ENCODE measurements around the gene PACRG.

The PACRG gene

DNA sequence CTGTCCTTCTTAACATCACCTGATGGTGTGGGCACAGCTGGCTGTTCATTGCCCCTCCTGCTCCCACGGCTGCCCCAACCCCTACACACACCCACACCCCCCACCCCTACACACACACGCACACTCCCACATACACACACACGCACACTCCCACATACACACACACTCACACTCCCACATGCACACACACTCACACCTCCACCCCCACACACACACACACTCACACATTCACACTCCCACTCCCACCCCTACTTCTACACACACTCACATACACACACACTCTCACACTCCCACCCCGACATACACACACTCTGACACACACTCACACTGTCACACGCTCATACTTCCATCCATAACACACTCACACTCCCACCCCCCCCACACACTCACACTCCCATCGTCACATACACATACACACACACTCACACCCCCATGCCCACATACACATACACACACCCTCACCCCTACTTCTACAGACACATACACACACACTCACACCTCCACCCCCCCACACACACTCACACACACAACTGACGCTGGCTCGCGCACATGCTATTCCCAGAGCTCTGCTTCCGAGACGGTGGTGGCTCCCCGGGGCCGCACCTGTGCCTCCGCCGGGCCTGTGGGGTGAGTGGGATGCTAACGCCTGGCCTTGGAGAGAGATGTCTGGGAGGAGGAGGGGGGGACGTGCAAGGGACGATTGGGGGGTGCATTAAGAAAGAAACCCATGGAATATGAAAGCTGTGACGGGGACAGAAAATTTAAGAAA lies 512.0 kb downstream of the PACRG start:
- DNase-seq (ENCODE audit: low read depth): no peak
- TF ChIP-seq CTCF (IDR thresholded peaks at IDR 0.05; ENCODE audit: control insufficient read depth, insufficient read depth, low read depth, low read length, missing control alignments): no peak
- H3K4me3 ChIP-seq (ENCODE audit: control insufficient read depth, low read depth, low read length): no peak overlapping the region

DNA sequence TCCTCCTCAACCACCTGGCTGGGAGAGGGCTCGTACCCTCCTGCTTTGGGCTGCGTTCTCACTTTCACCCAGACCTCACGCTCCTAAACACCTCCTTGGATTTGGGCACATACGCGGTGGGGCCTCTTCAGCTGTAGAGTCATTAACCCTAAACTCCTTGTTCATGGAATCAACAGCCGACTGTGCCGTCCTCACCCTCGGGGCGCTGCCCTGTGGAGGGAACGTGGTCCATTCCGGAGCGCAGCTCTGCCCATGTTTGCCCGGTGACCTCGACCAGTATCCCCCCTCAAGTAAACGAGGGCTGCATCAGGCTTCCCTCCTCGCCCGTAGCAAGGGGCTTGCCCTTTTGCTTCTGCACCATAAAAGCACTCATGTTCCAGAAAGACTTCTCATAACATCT lies 512.8 kb downstream of the PACRG start:
- no peak overlapping the region for H3K4me3 ChIP-seq (ENCODE audit: control insufficient read depth, low read depth, low read length)
- no peak for DNase-seq (ENCODE audit: low read depth)
- TF ChIP-seq CTCF (IDR thresholded peaks at IDR 0.05; ENCODE audit: control insufficient read depth, insufficient read depth, low read depth, low read length, missing control alignments): no peak

DNA sequence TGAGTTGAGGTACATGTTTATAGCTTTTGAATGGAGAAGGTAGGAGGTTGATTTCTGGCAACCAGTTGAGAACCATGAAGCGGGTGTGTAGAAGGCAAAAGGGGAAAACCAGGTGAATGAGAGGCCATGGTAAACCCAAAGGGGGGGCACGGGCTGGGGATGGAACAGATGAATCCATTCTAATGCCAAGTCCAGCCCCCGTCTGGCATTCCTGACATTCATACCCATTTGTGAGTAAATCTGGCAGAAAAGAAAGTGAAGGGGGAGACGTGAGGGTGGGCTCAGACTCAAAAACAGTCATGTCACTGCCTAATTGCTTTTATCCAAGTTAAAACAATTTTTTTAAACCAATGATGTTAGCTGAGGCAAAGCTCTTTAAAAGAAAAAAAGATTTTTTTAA lies 513.9 kb downstream of the PACRG start:
- TF ChIP-seq CTCF (IDR thresholded peaks at IDR 0.05; ENCODE audit: control insufficient read depth, insufficient read depth, low read depth, low read length, missing control alignments): no peak
- DNase-seq (ENCODE audit: low read depth): no peak
- no peak overlapping the region for H3K4me3 ChIP-seq (ENCODE audit: control insufficient read depth, low read depth, low read length)

DNA sequence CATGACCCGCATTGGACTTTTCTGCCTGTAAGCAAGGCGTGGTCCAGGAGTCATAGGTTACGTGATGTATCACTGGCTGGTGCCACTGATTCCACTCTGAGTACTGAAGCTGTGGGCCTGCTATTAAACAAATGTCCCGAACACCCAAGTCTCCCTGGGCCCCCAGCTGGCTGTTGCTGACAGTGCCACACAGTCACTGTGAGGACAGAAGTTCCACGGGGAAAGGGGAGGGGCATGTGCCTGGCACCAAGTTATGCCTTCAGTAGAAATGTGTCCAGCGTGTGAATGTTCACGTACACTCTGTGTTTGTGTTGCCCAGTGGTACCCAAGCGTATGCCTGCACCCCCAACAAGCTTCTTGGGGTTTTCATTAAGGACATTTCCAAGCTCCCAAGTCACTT lies 515.3 kb downstream of the PACRG start:
- no peak for DNase-seq (ENCODE audit: low read depth)
- TF ChIP-seq CTCF (IDR thresholded peaks at IDR 0.05; ENCODE audit: control insufficient read depth, insufficient read depth, low read depth, low read length, missing control alignments): no peak
- H3K4me3 ChIP-seq (ENCODE audit: control insufficient read depth, low read depth, low read length): no peak overlapping the region

DNA sequence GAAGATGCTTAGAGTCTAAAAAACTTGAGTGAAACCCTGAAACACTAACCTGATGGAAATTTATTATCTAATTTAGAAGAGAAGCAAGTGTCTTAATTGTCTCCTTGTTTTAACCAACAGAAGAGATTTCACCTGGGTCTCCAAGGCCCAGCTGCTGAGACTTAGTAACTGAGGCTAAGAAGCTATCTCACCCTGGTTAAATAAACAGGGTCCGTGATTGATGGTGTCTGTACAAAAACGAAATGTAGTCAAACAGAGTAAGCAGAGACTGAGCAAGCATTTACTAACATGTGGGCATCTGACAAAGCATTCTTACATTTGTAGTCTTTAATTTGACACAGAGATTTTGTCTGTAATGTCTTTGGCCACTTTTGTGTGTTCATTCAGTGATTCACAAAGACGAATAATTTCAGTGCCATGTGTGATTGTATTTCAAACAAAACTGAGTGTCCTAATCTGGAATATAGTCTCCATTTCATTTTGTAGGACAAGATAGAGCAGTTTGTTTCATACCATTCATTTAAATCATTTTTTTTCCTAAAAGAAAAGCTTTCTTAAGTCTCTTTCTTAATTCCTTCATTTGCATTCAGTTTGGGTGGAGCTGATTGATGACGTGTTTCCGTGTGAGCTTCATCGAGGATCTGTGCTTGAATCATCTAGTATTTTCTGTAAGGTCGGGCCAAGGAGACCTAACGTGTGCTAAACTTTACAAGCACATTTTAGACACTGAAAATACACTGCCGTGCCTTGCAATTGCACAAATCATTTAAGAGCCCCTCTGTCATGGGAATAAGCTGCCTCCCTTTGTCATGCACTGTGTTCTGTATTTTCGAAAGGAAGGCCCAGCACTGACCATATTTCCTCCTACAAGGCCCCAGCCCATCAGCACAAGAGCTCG lies 516.2 kb downstream of the PACRG start:
- no peak for TF ChIP-seq CTCF (IDR thresholded peaks at IDR 0.05; ENCODE audit: control insufficient read depth, insufficient read depth, low read depth, low read length, missing control alignments)
- H3K4me3 ChIP-seq (ENCODE audit: control insufficient read depth, low read depth, low read length): no peak overlapping the region
- DNase-seq (ENCODE audit: low read depth): no peak

GRCh38 chr6:163248051-163248450 lies 520.3 kb downstream of the PACRG start:
- no peak overlapping the region for H3K4me3 ChIP-seq (ENCODE audit: control insufficient read depth, low read depth, low read length)
- no peak for TF ChIP-seq CTCF (IDR thresholded peaks at IDR 0.05; ENCODE audit: control insufficient read depth, insufficient read depth, low read depth, low read length, missing control alignments)
- DNase-seq (ENCODE audit: low read depth): no peak
